Ishikawa (cell line): ENCODE data around the gene IL17RC.

Experiments
- EGR1 ChIP-seq: IDR thresholded peaks from 2 replicates; pipeline ENCODE4 v1.6.1; 2012
- EP300 ChIP-seq: IDR thresholded peaks from 2 replicates; pipeline ENCODE4 v1.6.1; 2012; ENCODE audit warnings: borderline replicate concordance

DNA sequence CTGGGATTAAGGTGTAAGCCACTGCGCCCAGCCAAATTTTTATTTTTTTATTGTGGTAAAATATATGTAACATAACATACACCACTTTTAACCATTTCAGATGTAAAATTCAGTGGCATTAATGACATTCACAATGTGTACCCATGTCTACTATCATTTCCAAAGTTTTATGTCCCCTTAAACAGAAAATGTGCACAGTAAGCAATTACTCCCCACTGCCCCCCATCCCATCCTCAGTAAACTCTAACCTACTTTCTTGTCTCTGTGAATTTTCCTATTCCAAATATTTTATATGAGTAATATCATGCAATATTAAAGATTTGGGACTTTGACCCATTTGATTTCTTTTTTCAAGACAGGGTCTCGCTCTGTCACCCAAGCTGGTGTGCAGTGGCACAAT, 49.9 kb downstream of the IL17RC start:
- TF ChIP-seq EP300 (no peak), EGR1 (no peak)
